ENCODE measurements around the gene AGAP3. TPM values are rescaled to one million over a fixed set of nuclear protein-coding genes. Genes with fewer than 3 reads are reported as not detected.

AGAP3 gene
- total and polyA plus RNA-seq, 2 donors (not counting 1 experiment from before 2014, with no cell fraction given) = 21.1 to 22.3 TPM

DNA sequence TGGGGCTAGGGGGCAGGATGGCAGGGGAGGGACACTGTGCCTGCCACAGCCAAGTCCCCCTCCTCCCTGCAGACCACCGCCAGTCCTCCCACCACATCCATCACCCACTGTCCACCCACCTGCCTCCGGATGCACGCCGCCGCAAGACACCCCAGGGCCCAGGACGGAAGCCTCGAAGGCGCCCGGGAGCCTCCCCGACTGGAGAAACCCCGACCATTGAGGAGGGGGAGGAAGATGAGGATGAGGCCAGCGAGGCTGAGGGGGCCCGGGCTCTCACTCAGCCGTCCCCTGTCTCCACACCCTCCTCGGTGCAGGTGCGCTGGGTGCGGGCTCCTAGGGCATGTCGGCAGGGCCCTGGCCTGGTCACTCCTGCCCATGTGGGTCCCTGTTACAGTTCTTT, 21.8 kb upstream of the AGAP3 start:
- H3K4me1 Mint-ChIP-seq = peaks cover 19% of the 10 kb centered on the region
- DNase-seq = no peak
- intact Hi-C loops (cut with micrococcal nuclease) = no loop called here
- Histone ChIP-seq H3K4me1 (ENCODE audit: control insufficient read depth in 2 of 2, insufficient read depth in 2 of 2, low read length in 2 of 2) (peaks cover 11 to 18% of the 10 kb centered on the region in 2 donors), H3K4me3 (ENCODE audit: control extremely low read depth in 1 of 5, extremely low read depth in 1 of 5, insufficient read depth in 1 of 5, low read depth in 2 of 5, low read length in 4 of 5) (no peak overlapping the region), H4K20me1 (ENCODE audit: control insufficient read depth, insufficient read depth, low read length, poor library complexity, severe bottlenecking) (peaks cover 32% of the 10 kb centered on the region), H2AFZ (ENCODE audit: insufficient read depth, low read depth, low read length, poor library complexity, severe bottlenecking) (no peak overlapping the region), H3K79me2 (ENCODE audit: control insufficient read depth, insufficient read depth, low read length) (peaks cover 31% of the 10 kb centered on the region), H3K9ac (ENCODE audit: low read length) (no peak overlapping the region), H3K27me3 (replicated peaks in 1 of 4; ENCODE audit: control extremely low read depth in 1 of 4, control insufficient read depth in 3 of 4, insufficient read depth in 4 of 4, low read length in 3 of 4) (no peaks in the 10 kb centered on the region), H3K36me3 (replicated peaks in 1 of 2; ENCODE audit: control extremely low read depth in 1 of 2, control insufficient read depth in 1 of 2, extremely low read depth in 1 of 2, insufficient read depth in 2 of 2, low read length in 1 of 2) (peaks cover 0 to 30% of the 10 kb centered on the region in 2 experiments), H3K27ac (ENCODE audit: low read length in 2 of 2) (no peak overlapping the region), H3K9me3 (ENCODE audit: control extremely low read depth in 1 of 3, control insufficient read depth in 2 of 3, insufficient read depth in 1 of 3, low read length in 2 of 3) (no peaks in the 10 kb centered on the region), H3K4me2 (replicated peaks; ENCODE audit: low read depth, low read length, poor library complexity, severe bottlenecking) (no peak overlapping the region)
- TF ChIP-seq, protein P1, sequence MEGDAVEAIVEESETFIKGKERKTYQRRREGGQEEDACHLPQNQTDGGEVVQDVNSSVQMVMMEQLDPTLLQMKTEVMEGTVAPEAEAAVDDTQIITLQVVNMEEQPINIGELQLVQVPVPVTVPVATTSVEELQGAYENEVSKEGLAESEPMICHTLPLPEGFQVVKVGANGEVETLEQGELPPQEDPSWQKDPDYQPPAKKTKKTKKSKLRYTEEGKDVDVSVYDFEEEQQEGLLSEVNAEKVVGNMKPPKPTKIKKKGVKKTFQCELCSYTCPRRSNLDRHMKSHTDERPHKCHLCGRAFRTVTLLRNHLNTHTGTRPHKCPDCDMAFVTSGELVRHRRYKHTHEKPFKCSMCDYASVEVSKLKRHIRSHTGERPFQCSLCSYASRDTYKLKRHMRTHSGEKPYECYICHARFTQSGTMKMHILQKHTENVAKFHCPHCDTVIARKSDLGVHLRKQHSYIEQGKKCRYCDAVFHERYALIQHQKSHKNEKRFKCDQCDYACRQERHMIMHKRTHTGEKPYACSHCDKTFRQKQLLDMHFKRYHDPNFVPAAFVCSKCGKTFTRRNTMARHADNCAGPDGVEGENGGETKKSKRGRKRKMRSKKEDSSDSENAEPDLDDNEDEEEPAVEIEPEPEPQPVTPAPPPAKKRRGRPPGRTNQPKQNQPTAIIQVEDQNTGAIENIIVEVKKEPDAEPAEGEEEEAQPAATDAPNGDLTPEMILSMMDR (IDR thresholded peaks at IDR 0.05) = no peak
- TF ChIP-seq EZH2 (IDR thresholded peaks at IDR 0.05; ENCODE audit: borderline replicate concordance, insufficient read depth, low read depth, low read length, poor library complexity, severe bottlenecking) = no peak
- ChIA-PET POLR2A (no interaction called here), CTCF (no interaction called here)
- no peaks in the 10 kb centered on the region for H3K27me3 Mint-ChIP-seq
- WGBS (ENCODE audit: insufficient coverage) = 98% methylated on average over 14 of the region's 18 CpGs
- no peaks in the 10 kb centered on the region for H3K9me3 Mint-ChIP-seq (ENCODE audit: insufficient read depth)
- no peak overlapping the region for H3K4me3 Mint-ChIP-seq
- ATAC-seq (ENCODE audit: low read depth) = no peak
- no peak overlapping the region for H3K27ac Mint-ChIP-seq

DNA sequence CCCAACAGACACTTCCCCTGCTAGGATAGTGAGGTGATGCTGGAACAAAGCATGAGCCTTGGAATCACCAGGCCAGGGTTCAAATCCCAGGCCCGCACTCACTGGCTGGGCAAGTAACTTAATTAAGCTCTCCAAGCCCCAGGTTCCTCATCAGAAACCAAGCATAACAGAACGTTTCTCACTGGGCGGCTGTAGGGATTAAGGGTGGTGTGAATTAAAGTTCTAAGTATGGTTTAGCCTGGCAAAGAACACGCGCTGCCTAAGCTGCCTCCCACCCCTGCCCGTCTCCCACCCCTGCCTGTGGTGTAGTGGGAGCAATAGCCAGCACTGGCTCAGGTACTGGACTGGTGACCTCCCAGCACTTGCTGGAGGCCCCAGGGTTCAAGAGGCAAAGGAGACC, 21.3 kb upstream of the AGAP3 start:
- Histone ChIP-seq H4K20me1 (ENCODE audit: control insufficient read depth, insufficient read depth, low read length, poor library complexity, severe bottlenecking) (peaks cover 30% of the 10 kb centered on the region), H3K27ac (ENCODE audit: low read length in 2 of 2) (no peak overlapping the region), H3K9ac (ENCODE audit: low read length) (no peak overlapping the region), H3K4me2 (replicated peaks; ENCODE audit: low read depth, low read length, poor library complexity, severe bottlenecking) (no peak overlapping the region), H3K27me3 (replicated peaks in 1 of 4; ENCODE audit: control extremely low read depth in 1 of 4, control insufficient read depth in 3 of 4, insufficient read depth in 4 of 4, low read length in 3 of 4) (no peaks in the 10 kb centered on the region), H3K9me3 (ENCODE audit: control extremely low read depth in 1 of 3, control insufficient read depth in 2 of 3, insufficient read depth in 1 of 3, low read length in 2 of 3) (no peaks in the 10 kb centered on the region), H2AFZ (ENCODE audit: insufficient read depth, low read depth, low read length, poor library complexity, severe bottlenecking) (no peak overlapping the region), H3K4me3 (ENCODE audit: control extremely low read depth in 1 of 5, extremely low read depth in 1 of 5, insufficient read depth in 1 of 5, low read depth in 2 of 5, low read length in 4 of 5) (no peak overlapping the region), H3K36me3 (replicated peaks in 1 of 2; ENCODE audit: control extremely low read depth in 1 of 2, control insufficient read depth in 1 of 2, extremely low read depth in 1 of 2, insufficient read depth in 2 of 2, low read length in 1 of 2) (peaks cover 0 to 34% of the 10 kb centered on the region in 2 experiments), H3K4me1 (ENCODE audit: control insufficient read depth in 2 of 2, insufficient read depth in 2 of 2, low read length in 2 of 2) (peaks cover 10 to 17% of the 10 kb centered on the region in 2 donors), H3K79me2 (ENCODE audit: control insufficient read depth, insufficient read depth, low read length) (peaks cover 26% of the 10 kb centered on the region)
- intact Hi-C loops (cut with micrococcal nuclease) = no loop called here
- TF ChIP-seq EZH2 (IDR thresholded peaks at IDR 0.05; ENCODE audit: borderline replicate concordance, insufficient read depth, low read depth, low read length, poor library complexity, severe bottlenecking) = no peak
- TF ChIP-seq, protein P1 (IDR thresholded peaks at IDR 0.05) = no peak
- no peaks in the 10 kb centered on the region for H3K9me3 Mint-ChIP-seq (ENCODE audit: insufficient read depth)
- no peaks in the 10 kb centered on the region for H3K27me3 Mint-ChIP-seq
- WGBS (ENCODE audit: insufficient coverage) = 100% methylated on average over 3 of the region's 6 CpGs
- H3K4me1 Mint-ChIP-seq = peaks cover 18% of the 10 kb centered on the region
- DNase-seq = no peak
- POLR2A ChIA-PET = no interaction called here
- no peak overlapping the region for H3K4me3 Mint-ChIP-seq
- no peak for ATAC-seq (ENCODE audit: low read depth)
- CTCF ChIA-PET = no interaction called here
- no peak overlapping the region for H3K27ac Mint-ChIP-seq
